Activated naive CD8-positive, alpha-beta T cell treated with anti-CD3 and anti-CD28 coated beads for 36 hours (primary cell): ENCODE results near the gene CARD11. TPM values are rescaled to one million over a fixed set of nuclear protein-coding genes. Genes with fewer than 3 reads are reported as not detected.

Source experiments
- DNase-seq: peaks from one replicate; pipeline ENCODE4 v3.0.0; 2021
- H3K27ac Mint-ChIP-seq: one replicate; pipeline ENCODE4 v1.8.0; 2022; ENCODE audit warnings: mild to moderate bottlenecking, moderate library complexity, mixed read lengths
- H3K27me3 Mint-ChIP-seq: one replicate; pipeline ENCODE4 v1.8.0; 2022; ENCODE audit warnings: mild to moderate bottlenecking, mixed read lengths
- H3K36me3 Mint-ChIP-seq: one replicate; pipeline ENCODE4 v1.8.0; 2021; ENCODE audit warnings: mild to moderate bottlenecking, mixed read lengths
- H3K4me1 Mint-ChIP-seq: one replicate; pipeline ENCODE4 v1.8.0; 2021; ENCODE audit warnings: mixed read lengths
- H3K4me3 Mint-ChIP-seq: one replicate; pipeline ENCODE4 v1.8.0; 2022; ENCODE audit warnings: mild to moderate bottlenecking, moderate library complexity, mixed read lengths
- H3K9me3 Mint-ChIP-seq: one replicate; pipeline ENCODE4 v1.8.0; 2022; ENCODE audit warnings: mixed read lengths
- total RNA-seq, 2 experiments: library from RNA; stranded (reverse); gene quantifications; one replicate each; pipeline ENCODE4 v1.2.3, GENCODE V29; 2021

CARD11 gene
- total RNA-seq, 2 experiments from 2014 or later, result 108 to 111 TPM

DNA sequence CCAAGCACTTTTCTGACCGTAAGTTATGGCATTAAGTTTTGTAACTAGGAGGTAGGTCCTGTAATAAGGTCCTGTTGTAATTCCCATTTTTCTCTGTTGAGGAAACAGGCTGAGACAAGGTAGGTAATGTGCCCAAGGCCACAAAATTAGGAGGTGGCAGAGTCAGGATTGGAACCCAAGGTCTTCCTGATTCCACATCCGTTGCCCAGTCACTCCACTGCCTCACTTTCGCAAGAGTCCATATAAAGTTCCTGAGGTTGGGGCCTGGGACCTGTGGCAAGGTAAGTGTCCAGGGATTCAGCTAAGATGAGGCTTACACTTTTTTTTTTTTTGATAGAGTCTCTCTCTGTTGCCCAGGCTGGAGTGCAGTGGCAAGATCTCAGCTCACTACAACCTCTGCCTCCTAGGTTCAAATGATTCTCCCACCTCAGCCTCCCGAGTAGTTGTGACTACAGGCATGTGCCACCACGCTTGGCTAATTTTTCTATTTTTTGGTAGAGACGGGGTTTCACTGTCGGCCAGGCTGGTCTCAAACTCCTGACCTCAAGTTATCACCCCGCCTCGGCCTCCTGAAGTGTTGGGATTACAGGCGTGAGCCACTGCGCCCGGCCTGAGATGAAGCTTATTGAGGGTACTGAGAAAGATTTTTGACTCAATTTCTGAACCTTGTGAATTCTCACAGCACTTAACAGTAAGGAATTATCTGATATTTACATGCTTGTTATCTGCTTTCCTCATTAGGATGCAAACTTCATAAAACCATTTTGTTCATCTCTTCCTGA is 179.3 kb downstream of the CARD11 start:
- Mint-ChIP-seq H3K27ac (peak overlapping the region; percentile 92), H3K4me3 (peak overlapping the region; percentile 76), H3K4me1 (peaks cover 31% of the 10 kb centered on the region), H3K36me3 (no peaks in the 10 kb centered on the region), H3K9me3 (no peaks in the 10 kb centered on the region), H3K27me3 (no peaks in the 10 kb centered on the region)
- no peak for DNase-seq

DNA sequence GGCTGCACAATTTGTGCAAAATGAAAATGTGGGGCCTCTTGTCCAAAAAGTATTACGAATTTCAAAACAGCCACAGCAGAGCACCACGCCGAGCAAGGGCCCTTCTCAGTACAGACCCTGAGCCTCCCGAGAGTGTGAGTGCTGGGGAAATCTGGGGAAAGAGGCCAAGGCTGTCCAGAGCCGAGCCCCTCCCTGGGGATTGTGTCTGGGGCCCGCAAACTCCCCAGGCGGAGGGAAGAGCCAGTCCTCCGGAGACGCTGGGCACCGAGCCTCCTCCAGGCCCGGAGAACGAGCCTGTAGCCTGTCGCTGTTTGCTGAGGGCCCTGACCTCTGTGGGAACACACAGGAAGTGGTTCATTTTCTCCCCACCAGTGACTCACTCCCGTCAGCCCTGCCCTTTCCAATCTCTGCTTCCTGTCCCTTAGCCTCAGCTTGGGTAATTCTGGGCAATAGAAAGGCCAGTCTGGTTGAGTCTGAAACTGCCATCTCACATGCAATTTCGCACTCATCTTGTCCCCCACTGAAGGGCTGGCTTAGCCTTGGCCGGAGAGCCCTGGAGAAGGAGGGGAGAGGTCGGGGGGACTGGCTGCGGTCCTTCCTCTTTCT is 180.1 kb downstream of the CARD11 start:
- no peaks in the 10 kb centered on the region for H3K36me3 Mint-ChIP-seq
- no peaks in the 10 kb centered on the region for H3K9me3 Mint-ChIP-seq
- H3K4me1 Mint-ChIP-seq, result peaks cover 26% of the 10 kb centered on the region
- peak; percentile 82 for DNase-seq
- H3K27me3 Mint-ChIP-seq, result no peaks in the 10 kb centered on the region
- peak overlapping the region; percentile 76 for H3K4me3 Mint-ChIP-seq
- peak overlapping the region; percentile 92 for H3K27ac Mint-ChIP-seq

DNA sequence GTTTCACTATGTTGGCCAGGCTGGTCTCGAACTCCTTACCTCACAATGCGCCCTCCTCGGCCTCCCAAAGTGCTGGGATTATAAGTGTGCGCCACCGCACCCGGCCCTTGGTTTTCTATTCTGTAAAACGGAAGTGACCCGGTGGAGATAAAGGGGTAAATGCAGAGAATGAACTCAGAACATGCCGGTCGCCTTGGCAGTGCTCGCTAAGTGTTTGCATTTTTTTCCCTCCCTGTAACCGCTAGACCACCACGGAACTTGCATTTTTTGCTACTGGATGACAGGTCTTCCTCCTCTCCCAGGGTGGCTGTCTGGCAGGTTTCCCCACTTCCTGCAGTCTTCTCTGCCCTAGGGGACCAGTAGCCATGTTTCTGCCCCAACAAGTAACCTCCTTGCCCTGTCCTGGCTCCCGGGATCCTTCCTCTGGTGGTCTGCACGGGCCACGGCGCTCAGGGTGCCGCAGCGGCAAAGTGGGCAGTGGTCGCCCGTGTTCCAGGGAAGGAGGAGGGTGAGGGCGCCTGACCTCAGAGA is 180.8 kb downstream of the CARD11 start:
- peak overlapping the region; percentile 76 for H3K4me3 Mint-ChIP-seq
- peak overlapping the region; percentile 92 for H3K27ac Mint-ChIP-seq
- H3K36me3 Mint-ChIP-seq, result no peaks in the 10 kb centered on the region
- H3K4me1 Mint-ChIP-seq, result peaks cover 26% of the 10 kb centered on the region
- H3K9me3 Mint-ChIP-seq, result no peaks in the 10 kb centered on the region
- DNase-seq, result peak; percentile 54
- H3K27me3 Mint-ChIP-seq, result no peaks in the 10 kb centered on the region

DNA sequence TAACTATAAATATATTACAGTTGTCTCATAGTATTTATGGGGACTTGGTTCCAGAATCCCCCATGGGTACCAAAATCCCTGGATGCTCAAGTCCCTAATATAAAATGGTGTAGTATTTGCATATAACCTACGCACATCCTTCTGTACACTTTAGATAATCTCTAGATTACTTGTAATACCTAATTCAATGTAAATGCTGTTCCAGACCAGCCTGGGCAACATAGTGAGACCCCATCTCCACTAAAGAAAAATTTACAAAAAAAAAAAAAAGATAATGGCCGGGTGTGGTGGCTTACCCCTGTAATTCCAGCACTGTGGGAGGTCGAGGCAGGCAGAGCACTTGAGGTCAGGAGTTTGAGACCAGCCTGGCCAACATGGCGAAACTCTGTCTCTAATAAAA is 182.2 kb downstream of the CARD11 start:
- no peak for DNase-seq
- H3K9me3 Mint-ChIP-seq, result no peaks in the 10 kb centered on the region
- H3K4me1 Mint-ChIP-seq, result peaks cover 26% of the 10 kb centered on the region
- no peaks in the 10 kb centered on the region for H3K27me3 Mint-ChIP-seq
- H3K36me3 Mint-ChIP-seq, result no peaks in the 10 kb centered on the region
- H3K27ac Mint-ChIP-seq, result no peak overlapping the region
- H3K4me3 Mint-ChIP-seq, result no peak overlapping the region

DNA sequence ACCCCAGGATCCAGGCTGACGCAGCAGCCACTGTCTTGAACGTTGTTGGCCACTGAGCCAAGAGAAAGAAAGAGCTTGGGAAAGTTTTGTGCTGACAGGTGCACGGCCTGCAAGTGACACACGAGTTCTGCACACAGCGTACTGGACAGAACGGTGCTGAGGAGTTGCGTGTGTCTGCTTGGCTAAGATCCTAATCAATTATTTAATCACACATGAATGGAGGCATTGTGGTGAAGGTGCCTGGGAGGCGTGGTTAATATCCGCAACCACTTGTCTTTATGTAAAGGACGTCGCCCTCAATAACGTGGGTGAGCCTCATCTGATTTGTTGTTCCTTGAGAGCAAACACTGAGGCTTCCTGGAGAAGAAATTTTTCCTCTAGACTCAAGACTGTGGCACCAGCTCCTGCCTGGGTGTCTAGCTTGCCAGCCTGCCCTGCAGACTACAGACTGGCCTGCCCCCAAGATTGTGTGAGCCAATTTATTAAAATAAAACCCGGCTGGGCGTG is 183.0 kb downstream of the CARD11 start:
- no peaks in the 10 kb centered on the region for H3K36me3 Mint-ChIP-seq
- no peaks in the 10 kb centered on the region for H3K9me3 Mint-ChIP-seq

DNA sequence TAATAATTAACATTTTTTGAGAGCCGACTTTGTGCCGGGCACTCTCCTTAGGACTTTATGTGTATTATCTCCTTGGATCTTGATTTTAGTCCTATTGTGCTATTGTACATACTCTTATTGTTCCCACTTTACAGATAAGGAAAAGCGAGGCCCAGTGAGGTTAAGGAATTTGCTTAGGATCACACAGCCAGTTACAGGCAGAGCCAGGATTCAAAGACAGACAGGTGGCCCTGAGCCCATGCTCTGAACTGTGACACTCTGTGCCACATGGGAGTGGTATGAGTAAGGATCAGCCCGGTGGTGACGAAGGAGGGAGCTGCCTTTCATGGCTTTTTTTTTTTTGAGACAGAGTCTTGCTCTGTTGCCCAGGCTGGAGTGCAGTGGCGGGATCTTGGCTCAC is 183.7 kb downstream of the CARD11 start:
- H3K27ac Mint-ChIP-seq, result no peak overlapping the region
- peaks cover 25% of the 10 kb centered on the region for H3K4me1 Mint-ChIP-seq
- no peaks in the 10 kb centered on the region for H3K27me3 Mint-ChIP-seq
- no peak overlapping the region for H3K4me3 Mint-ChIP-seq
- no peaks in the 10 kb centered on the region for H3K36me3 Mint-ChIP-seq
- H3K9me3 Mint-ChIP-seq, result no peaks in the 10 kb centered on the region
- no peak for DNase-seq

More for the DNA sequence above, 183.0 kb downstream of the CARD11 start:
- Mint-ChIP-seq H3K4me1 (peaks cover 26% of the 10 kb centered on the region), H3K27me3 (no peaks in the 10 kb centered on the region), H3K27ac (no peak overlapping the region), H3K4me3 (no peak overlapping the region)
- DNase-seq, result no peak

DNA sequence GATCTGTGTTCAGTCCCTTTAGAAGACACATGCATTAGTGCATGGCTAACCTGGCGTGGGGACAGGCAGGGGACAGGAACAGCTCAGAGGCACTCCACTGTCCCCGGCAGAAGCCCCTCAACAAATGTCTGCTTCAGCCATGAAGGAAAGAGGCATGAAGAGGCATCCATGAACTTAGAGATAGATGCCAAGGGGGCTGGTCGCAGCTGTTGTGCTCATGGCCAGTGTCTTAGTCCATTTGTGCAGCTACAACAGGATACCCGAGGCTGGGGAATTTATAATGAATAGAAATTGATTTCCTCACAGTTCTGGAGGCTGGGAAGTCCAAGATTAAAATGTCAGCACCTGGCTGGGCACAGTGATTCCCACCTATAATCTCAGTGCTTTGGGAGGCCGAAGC is 185.0 kb downstream of the CARD11 start:
- Mint-ChIP-seq H3K4me3 (no peak overlapping the region), H3K9me3 (no peaks in the 10 kb centered on the region), H3K36me3 (no peaks in the 10 kb centered on the region), H3K27ac (no peak overlapping the region), H3K27me3 (no peaks in the 10 kb centered on the region), H3K4me1 (peaks cover 12% of the 10 kb centered on the region)
- no peak for DNase-seq

DNA sequence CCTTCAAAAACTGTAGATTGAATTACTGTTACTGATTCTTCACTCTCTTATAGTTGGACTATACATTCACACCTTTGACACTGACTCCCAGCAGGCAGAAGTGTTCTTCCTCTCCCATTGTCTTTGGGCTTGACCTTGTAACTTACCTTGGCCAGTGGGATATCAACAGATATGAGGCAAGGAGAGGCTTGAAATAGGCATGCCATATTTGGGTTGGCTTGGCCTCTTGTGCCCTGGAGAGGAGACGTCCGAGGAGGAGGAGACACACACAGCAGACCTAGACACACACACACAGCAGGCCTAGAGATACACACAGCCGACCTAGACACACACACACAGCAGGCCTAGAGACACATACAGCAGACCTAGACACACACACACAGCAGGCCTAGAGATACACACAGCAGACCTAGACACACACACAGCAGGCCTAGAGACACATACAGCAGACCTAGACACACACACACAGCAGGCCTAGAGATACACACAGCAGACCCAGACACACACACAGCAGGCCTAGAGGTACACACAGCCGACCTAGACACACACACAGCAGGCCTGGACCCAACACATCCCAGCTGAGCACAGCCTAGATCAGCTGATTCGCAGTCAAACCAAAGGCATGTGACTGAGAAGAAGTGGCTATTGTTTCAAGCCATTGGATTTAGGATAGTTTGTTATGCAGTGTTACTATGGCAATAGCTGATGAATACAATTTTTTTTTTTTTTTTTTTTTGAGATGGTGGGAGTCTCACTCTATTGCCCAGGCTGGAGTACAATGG is 187.1 kb downstream of the CARD11 start:
- Mint-ChIP-seq H3K36me3 (no peaks in the 10 kb centered on the region), H3K9me3 (no peaks in the 10 kb centered on the region)

More for the DNA sequence above, 187.1 kb downstream of the CARD11 start:
- H3K4me3 Mint-ChIP-seq, result no peak overlapping the region
- no peak for DNase-seq
- no peaks in the 10 kb centered on the region for H3K27me3 Mint-ChIP-seq
- no peak overlapping the region for H3K27ac Mint-ChIP-seq
- no peaks in the 10 kb centered on the region for H3K4me1 Mint-ChIP-seq

Other genes with a start within 250 kb of the CARD11 start
- gene GNA12, start 199.6 kb downstream of the CARD11 start, total RNA-seq, result 10 to 100 TPM; 15.1 to 17.9 TPM